ENCODE data around the gene DTNB. TPM values are rescaled to one million over a fixed set of nuclear protein-coding genes. Genes with fewer than 3 reads are reported as not detected.

Gene DTNB
- total RNA-seq, 1 experiment from 2014 or later: 51.9 TPM

DNA sequence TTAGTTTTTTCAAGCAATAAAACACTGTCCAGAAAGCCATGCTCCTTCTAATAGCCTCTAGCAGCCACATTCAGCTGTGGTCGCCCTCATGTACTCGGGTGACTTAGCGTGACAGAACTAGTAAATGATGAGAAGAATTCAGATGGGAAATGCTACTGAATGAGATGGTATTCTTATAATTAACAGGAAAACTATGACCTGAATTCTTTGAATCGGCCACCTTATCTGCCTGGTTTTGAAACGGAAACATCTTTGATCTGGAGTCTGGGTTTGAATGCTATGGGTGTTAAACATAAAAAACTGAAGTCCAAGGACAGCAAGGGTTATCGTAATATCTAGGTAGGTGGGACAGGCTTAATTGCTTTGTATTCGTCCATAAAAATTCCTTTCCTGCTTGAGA is 192.8 kb downstream of the DTNB start:
- DNase-seq: no peak
- Histone ChIP-seq H3K4me3 (no peak overlapping the region), H3K9me3 (ENCODE audit: insufficient read depth, low read depth) (no peaks in the 10 kb centered on the region; the same call in 1 of the 2 replicates)

DNA sequence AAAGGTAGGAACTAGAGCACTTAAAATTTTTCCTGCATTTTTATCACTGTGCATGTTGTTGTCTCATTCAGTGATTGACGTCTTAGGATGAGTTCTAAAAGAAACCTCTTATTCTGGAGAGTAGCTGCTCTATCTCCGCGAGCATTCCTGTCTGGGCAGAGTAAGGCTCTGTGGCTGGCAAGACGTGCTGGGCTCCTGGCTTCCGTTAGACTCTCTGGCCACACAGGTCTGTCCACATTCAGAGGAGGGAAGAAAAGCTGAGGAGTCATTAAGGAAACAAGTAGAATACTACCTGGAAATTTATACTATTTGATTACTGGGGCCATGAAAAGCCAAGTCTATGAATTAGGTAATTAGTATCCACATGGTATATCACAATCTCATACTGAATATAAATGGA is 193.6 kb downstream of the DTNB start:
- ChIA-PET CTCF (no interaction called here), POLR2A (ENCODE audit: unreplicated experiment) (no interaction called here)
- TF ChIP-seq, protein P1, sequence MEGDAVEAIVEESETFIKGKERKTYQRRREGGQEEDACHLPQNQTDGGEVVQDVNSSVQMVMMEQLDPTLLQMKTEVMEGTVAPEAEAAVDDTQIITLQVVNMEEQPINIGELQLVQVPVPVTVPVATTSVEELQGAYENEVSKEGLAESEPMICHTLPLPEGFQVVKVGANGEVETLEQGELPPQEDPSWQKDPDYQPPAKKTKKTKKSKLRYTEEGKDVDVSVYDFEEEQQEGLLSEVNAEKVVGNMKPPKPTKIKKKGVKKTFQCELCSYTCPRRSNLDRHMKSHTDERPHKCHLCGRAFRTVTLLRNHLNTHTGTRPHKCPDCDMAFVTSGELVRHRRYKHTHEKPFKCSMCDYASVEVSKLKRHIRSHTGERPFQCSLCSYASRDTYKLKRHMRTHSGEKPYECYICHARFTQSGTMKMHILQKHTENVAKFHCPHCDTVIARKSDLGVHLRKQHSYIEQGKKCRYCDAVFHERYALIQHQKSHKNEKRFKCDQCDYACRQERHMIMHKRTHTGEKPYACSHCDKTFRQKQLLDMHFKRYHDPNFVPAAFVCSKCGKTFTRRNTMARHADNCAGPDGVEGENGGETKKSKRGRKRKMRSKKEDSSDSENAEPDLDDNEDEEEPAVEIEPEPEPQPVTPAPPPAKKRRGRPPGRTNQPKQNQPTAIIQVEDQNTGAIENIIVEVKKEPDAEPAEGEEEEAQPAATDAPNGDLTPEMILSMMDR (conservative IDR thresholded peaks at IDR 0.05): no peak
- TF ChIP-seq EZH2 (IDR thresholded peaks at IDR 0.05; ENCODE audit: low read depth): no peak
- intact Hi-C loops (cut with micrococcal nuclease; ENCODE audit: unreplicated experiment): no loop called here
- Histone ChIP-seq H4K20me1 (ENCODE audit: insufficient read depth) (no peaks in the 10 kb centered on the region), H3K9me3 (ENCODE audit: insufficient read depth, low read depth) (no peaks in the 10 kb centered on the region; the same call in 1 of the 2 replicates), H3K4me1 (replicated peaks; ENCODE audit: insufficient read depth) (no peaks in the 10 kb centered on the region), H3F3A (ENCODE audit: insufficient read depth, low read depth) (no peaks in the 10 kb centered on the region; the same call in 1 of the 2 replicates), H3K9me2 (ENCODE audit: insufficient read depth) (no peaks in the 10 kb centered on the region), H3K4me3 (no peak overlapping the region), H3K27ac (no peak overlapping the region), H3K79me2 (ENCODE audit: low read depth) (no peaks in the 10 kb centered on the region), H3K4me2 (no peak overlapping the region), H3K27me3 (ENCODE audit: insufficient read depth, low read depth) (no peaks in the 10 kb centered on the region), H2AFZ (no peak overlapping the region), H3K36me3 (ENCODE audit: low read depth) (no peaks in the 10 kb centered on the region)
- no TSS peak for BruUV-seq (replicated peaks)
- DNase-seq: no peak

More for the DNA sequence above, 192.8 kb downstream of the DTNB start:
- Histone ChIP-seq H3K9me2 (ENCODE audit: insufficient read depth) (no peaks in the 10 kb centered on the region), H3K4me1 (replicated peaks; ENCODE audit: insufficient read depth) (no peaks in the 10 kb centered on the region), H2AFZ (no peak overlapping the region), H4K20me1 (ENCODE audit: insufficient read depth) (no peaks in the 10 kb centered on the region), H3K27me3 (ENCODE audit: insufficient read depth, low read depth) (no peaks in the 10 kb centered on the region), H3K4me2 (no peak overlapping the region), H3K36me3 (ENCODE audit: low read depth) (no peaks in the 10 kb centered on the region), H3K27ac (no peak overlapping the region), H3K79me2 (ENCODE audit: low read depth) (no peaks in the 10 kb centered on the region), H3F3A (ENCODE audit: insufficient read depth, low read depth) (no peaks in the 10 kb centered on the region; the same call in 1 of the 2 replicates)
- intact Hi-C loops (cut with micrococcal nuclease; ENCODE audit: unreplicated experiment): no loop called here
- BruUV-seq (replicated peaks): no TSS peak
- ChIA-PET CTCF (no interaction called here), POLR2A (ENCODE audit: unreplicated experiment) (no interaction called here)
- TF ChIP-seq, protein P1 (conservative IDR thresholded peaks at IDR 0.05): no peak

DNA sequence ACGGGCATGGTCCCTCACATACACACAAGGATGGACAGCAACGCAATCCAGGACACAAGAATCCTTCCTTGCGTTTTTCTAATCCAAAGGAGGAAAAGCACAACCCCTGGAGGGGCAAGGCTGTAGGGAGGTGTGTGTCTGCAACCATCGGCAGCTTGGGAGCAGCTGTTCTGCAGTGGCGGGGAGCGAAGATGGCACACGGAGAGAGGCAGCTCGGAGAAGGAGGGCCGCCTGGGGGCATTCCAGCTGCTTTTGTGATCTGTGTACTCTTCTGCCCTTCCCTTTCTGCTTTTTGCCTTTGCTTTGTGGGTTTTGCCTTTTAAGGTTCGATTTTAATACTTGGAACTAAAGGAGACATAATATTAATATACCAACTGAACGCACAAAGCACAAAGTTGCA is 194.6 kb downstream of the DTNB start:
- no peaks in the 10 kb centered on the region for H3K36me3 ChIP-seq (ENCODE audit: low read depth)
- H3K9me2 ChIP-seq (ENCODE audit: insufficient read depth): no peaks in the 10 kb centered on the region
- no peaks in the 10 kb centered on the region for H3K27me3 ChIP-seq (ENCODE audit: insufficient read depth, low read depth)
- CTCF ChIA-PET: no interaction called here
- DNase-seq: no peak
- TF ChIP-seq EZH2 (IDR thresholded peaks at IDR 0.05; ENCODE audit: low read depth): no peak
- TF ChIP-seq, protein P1 (conservative IDR thresholded peaks at IDR 0.05): no peak
- H3K4me2 ChIP-seq: no peak overlapping the region
- intact Hi-C loops (cut with micrococcal nuclease; ENCODE audit: unreplicated experiment): no loop called here
- no TSS peak for BruUV-seq (replicated peaks)
- no peaks in the 10 kb centered on the region for H3K79me2 ChIP-seq (ENCODE audit: low read depth)
- H3K9me3 ChIP-seq (ENCODE audit: insufficient read depth, low read depth): no peaks in the 10 kb centered on the region; the same call in 1 of the 2 replicates
- H3K4me3 ChIP-seq: no peak overlapping the region
- no peaks in the 10 kb centered on the region; the same call in none of the 2 replicates for H3F3A ChIP-seq (ENCODE audit: insufficient read depth, low read depth)
- H2AFZ ChIP-seq: no peak overlapping the region
- no peak overlapping the region for H3K27ac ChIP-seq
- H3K4me1 ChIP-seq (replicated peaks; ENCODE audit: insufficient read depth): no peaks in the 10 kb centered on the region
- POLR2A ChIA-PET (ENCODE audit: unreplicated experiment): no interaction called here
- no peaks in the 10 kb centered on the region for H4K20me1 ChIP-seq (ENCODE audit: insufficient read depth)

Data from PC-9 (cell line).